WI38 (cell line): ENCODE data around the gene GPRIN2.

Source experiments
- H3K4me3 ChIP-seq: 2 replicates; pipeline ENCODE4 v1.5.1; 2011; ENCODE audit warnings: low read depth, mild to moderate bottlenecking, control low read depth, low read length
- TF ChIP-seq, protein P1 (sequence below): IDR thresholded peaks from 2 replicates; pipeline ENCODE4 v1.5.1; 2012; ENCODE audit warnings: low read depth, mild to moderate bottlenecking, control low read depth, low read length

Gene GPRIN2

DNA sequence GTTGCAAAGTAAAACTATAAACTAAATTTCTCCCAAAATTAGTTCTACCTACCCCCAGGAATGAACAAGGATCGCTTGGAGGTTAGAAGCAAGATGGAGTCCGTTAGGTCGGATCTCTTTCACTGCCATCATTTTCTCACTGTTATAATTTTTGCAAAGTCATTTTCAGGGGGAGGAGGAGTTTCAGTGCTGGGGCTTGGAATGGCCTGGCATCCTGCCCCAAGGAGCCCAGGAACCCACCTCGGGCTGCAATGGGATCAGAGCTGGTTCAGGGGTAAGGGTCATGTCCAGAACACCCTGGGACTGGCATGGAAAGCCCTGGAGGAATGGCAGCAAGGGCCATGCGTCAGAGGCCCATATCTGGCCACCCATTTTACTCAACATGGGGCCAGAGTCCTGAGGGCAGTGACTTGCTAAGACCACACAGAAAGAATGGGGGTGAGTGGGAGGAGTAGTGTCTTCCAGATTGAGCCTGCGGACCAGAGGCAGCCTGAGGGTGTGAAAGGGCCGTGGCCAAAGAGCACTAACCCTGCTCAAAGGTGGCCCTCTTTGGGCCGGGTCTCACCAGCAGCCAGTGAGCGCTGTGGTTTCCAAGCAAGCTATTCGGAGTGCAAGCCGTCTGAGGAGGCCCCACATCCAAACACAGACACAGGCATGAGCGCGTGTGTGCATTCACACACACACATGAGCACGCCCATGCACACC lies 31.8 kb downstream of the GPRIN2 start:
- H3K4me3 ChIP-seq: no peak overlapping the region
- TF ChIP-seq, protein P1, sequence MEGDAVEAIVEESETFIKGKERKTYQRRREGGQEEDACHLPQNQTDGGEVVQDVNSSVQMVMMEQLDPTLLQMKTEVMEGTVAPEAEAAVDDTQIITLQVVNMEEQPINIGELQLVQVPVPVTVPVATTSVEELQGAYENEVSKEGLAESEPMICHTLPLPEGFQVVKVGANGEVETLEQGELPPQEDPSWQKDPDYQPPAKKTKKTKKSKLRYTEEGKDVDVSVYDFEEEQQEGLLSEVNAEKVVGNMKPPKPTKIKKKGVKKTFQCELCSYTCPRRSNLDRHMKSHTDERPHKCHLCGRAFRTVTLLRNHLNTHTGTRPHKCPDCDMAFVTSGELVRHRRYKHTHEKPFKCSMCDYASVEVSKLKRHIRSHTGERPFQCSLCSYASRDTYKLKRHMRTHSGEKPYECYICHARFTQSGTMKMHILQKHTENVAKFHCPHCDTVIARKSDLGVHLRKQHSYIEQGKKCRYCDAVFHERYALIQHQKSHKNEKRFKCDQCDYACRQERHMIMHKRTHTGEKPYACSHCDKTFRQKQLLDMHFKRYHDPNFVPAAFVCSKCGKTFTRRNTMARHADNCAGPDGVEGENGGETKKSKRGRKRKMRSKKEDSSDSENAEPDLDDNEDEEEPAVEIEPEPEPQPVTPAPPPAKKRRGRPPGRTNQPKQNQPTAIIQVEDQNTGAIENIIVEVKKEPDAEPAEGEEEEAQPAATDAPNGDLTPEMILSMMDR: no peak

DNA sequence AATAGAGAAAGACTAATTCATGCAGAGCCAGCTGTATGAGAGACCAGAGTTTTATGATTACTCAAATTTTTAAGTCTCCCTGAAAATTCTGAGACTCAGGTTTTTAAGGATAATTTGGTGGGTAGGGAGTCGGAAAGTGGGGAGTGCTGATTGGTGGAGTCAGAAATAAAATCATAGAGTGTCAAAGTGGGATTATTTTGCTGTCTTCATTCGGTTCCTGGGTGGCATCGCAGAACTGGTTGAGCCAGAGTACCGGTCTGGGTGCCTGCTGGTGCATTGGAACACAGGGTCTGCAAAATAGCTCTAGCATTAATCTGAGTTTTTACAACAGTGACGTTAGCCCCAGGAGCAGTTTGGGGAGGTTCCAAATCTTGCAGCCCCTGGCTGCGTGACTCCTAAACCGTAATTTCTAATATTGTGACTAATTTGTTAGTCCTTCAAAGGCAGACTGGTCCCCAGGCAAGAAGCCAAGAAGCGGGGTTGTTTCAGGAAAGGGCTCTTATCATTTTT lies 32.4 kb downstream of the GPRIN2 start:
- H3K4me3 ChIP-seq: no peak overlapping the region

DNA sequence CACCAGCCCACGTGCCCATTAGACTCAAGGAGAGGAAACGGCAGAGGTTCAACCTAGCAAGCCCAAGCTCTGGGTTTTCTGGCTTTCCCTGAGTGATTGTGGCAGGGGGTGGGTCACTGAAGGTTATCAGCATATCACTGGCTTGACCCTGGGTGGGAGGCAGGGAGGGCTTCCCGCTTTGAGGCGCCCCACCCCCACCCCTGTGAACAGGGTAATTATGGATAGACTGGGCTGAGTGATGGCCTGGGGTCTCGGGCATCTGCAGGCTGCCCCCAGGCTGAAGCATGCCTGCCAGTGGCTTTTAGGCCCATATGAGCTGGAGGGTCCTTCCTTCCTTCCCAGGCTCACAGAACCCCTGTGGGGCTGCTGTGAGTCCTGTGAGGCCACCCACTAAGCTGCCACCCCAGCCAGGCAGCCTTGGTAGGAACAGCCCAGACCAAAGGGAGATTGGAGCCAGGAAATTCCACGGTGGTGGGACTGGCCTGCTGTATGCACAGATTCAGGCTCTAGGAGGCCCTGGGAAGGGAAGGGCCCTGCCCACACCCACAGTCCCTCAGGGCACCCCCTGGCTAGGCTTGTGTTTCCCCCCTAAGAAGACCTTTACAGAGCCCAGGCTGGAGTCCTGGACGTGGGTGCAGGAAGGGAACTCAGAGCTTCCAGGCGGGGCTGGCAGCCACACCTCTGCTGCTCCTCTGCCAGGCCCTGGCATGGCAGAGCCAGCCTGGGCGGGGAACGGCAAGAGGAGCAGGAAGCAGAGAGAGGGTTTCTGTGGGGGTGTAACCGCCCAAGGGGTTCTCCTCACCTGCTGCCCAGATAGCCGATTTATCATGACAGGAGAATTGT lies 33.1 kb downstream of the GPRIN2 start:
- H3K4me3 ChIP-seq: no peak overlapping the region
- TF ChIP-seq, protein P1: no peak

More for the DNA sequence above, 32.4 kb downstream of the GPRIN2 start:
- TF ChIP-seq, protein P1: no peak

DNA sequence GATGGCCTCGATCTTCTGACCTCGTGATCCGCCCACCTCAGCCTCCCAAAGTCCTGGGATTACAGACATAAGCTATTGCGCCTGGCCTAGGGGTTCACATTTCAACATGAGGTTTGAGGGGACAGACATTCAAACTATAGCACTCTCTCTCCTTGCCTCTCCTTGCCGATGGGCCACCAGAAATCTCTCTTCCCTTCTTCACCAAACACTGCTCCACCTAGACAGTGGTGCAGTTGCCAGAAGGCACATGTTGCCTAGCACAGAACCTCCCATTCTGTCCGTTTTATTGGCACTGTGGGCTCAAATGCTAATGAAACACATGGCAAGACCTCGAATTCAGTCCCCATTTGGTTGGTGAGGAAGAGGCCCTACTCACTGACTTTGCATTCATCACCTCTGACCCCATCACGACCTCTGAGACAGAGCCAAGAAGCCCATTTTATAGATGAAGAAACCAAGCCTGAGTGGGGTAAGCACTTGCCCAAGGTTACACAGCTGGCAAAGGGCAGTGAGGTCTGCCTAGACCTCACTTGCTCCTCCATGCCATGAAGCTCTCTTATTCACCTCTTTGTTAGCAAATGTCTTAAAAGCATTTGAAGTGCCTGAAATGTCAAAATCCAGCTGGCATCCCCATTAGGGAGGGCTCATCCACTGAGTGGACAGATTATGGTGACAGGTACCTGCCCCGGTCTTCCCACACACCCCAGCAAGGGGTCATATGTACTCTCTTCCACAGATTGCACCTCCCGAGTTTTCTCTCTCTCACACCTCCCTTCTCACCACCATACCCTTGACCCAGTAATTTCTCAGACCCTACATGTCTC lies 34.0 kb downstream of the GPRIN2 start:
- TF ChIP-seq, protein P1: no peak
- H3K4me3 ChIP-seq: no peak overlapping the region

DNA sequence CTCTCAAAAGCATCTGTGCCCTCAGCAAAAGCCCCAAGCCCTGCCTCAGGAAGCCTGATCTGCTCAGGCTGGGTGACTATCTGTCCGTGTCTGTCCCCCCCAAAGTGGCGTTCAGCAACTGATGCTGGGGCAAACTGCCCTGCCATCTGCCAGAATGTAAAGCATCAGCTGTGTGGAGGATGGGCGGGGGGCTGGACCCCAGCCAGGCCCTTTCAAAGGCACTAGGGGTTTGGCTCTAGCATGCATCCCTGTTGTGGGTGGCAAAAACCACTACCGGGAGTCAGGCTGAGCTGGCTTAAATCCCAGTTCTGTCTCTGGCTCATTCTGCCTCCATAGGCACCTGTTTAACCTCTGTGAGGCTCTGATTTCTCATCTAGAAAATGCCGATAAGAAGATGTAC lies 35.5 kb downstream of the GPRIN2 start:
- H3K4me3 ChIP-seq: no peak overlapping the region
- TF ChIP-seq, protein P1: no peak

DNA sequence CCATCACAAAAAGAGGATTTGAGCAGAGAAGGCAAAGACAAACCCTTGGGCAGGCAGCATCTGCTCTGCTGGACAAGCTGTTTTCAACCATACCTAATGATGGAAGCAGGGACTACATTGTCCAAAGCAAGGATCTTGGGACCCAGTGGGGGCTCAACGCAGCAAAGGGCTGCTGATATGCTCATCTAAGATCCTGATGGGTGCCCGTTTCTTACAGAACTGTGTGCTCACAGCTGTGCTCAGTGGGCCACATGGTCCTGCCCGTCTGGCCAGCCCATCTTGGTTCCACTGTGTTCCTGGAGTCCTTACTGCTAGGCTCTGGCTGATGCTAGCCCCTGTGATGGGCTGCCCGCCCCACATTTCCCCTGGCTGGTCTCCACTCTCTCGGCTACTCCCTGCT lies 36.1 kb downstream of the GPRIN2 start:
- no peak overlapping the region for H3K4me3 ChIP-seq
- TF ChIP-seq, protein P1: no peak
